GM06990 (cell line): ENCODE data around the gene CIZ1.
A peak's percentile ranks its signal among the peaks of the same experiment; 100 is the strongest.

Experiments used
- DNase-seq: peaks from one replicate; pipeline ENCODE4 v3.0.0-alpha.2; 2011; ENCODE audit not compliant: insufficient read length; ENCODE audit errors: extremely low read depth
- H3K27me3 ChIP-seq: replicated peaks from 2 replicates; pipeline ENCODE4 v1.6.0; 2011; ENCODE audit warnings: low read length; ENCODE audit not compliant: control insufficient read depth, insufficient read depth
- H3K36me3 ChIP-seq: 2 replicates; pipeline ENCODE4 v1.5.1; 2011; ENCODE audit warnings: low read length; ENCODE audit not compliant: control insufficient read depth, insufficient read depth
- H3K4me3 ChIP-seq: replicated peaks from 2 replicates; pipeline ENCODE4 v1.5.1; 2011; ENCODE audit warnings: low read depth, mild to moderate bottlenecking, control low read depth, low read length
- CTCF ChIP-seq: IDR thresholded peaks from 2 replicates; pipeline ENCODE4 v1.5.1; 2011; ENCODE audit warnings: low read length, control low read depth, mild to moderate bottlenecking, inconsistent platforms; ENCODE audit not compliant: insufficient read depth, poor library complexity, severe bottlenecking

CIZ1 gene

GRCh38 chr9:128219831-128220230, 28.5 kb upstream of the CIZ1 start:
- DNase-seq, result no peak
- H3K36me3 ChIP-seq, result no peaks in the 10 kb centered on the region
- no peak overlapping the region for H3K4me3 ChIP-seq
- H3K27me3 ChIP-seq, result no peaks in the 10 kb centered on the region; the same call in 1 of the 2 replicates
- TF ChIP-seq CTCF, result no peak

- peak overlapping the region; percentile 63 for H3K4me3 ChIP-seq
- H3K36me3 ChIP-seq, result no peaks in the 10 kb centered on the region
- no peaks in the 10 kb centered on the region for H3K27me3 ChIP-seq
- peak; percentile 91 for DNase-seq
- TF ChIP-seq CTCF, result no peak
These were observed 27.4 kb upstream of the CIZ1 start for GRCh38 chr9:128218518-128219389.

GRCh38 chr9:128218172-128218517, 26.8 kb upstream of the CIZ1 start:
- no peak for DNase-seq
- H3K27me3 ChIP-seq, result no peaks in the 10 kb centered on the region
- H3K36me3 ChIP-seq, result no peaks in the 10 kb centered on the region
- no peak for TF ChIP-seq CTCF
- H3K4me3 ChIP-seq, result peak overlapping the region; percentile 63

DNA sequence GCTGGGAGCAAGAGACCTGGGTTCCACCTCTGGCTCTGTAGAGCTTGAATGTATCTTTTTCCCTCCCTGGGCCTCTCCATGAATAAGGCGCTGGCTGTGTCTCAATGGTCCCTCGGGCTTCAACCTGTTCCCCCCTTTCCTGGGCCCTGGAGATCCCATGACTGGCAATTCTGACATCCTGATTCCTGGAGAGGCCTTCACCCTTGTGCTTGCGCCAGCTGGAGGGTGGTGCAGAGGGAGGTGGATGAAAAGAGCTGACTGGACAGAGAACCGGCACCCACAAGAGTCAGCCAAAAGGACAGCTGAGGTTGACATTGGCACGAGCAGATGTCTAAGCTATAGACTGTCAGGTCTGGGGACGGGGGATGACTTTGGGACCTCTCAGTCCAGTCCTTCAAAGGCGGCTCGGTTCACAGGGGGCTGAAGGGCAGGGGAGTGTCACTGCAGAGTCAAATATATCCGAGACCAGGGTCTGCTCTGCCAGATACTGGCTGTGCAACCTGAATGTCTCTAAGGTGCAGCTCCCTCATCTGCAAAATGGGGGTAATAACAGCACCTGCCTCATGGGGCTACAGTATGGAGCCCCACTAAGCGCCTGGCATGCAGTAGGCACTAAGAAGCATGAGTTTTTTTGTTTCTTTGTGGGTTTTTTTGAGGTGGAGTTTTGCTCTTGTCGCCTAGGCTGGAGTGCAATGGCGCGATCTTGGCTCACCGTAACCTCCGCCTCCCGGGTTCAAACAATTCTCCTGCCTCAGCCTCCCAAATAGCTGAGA, 25.6 kb upstream of the CIZ1 start:
- TF ChIP-seq CTCF, result no peak

GRCh38 chr9:128215491-128216409, 24.4 kb upstream of the CIZ1 start:
- no peak overlapping the region for H3K4me3 ChIP-seq
- no peak for DNase-seq

More for the DNA sequence above, 25.6 kb upstream of the CIZ1 start:
- DNase-seq, result no peak
- H3K4me3 ChIP-seq, result no peak overlapping the region
- H3K27me3 ChIP-seq, result no peaks in the 10 kb centered on the region
- no peaks in the 10 kb centered on the region for H3K36me3 ChIP-seq

More at GRCh38 chr9:128215491-128216409, 24.4 kb upstream of the CIZ1 start:
- no peaks in the 10 kb centered on the region for H3K36me3 ChIP-seq
- H3K27me3 ChIP-seq, result no peaks in the 10 kb centered on the region
- TF ChIP-seq CTCF, result no peak
